ENCODE results near the gene DNAI1.

- TF ChIP-seq POLR2A (IDR thresholded peaks at IDR 0.05), result no peak
- no peak for TF ChIP-seq CTCF (IDR thresholded peaks at IDR 0.05)
These were observed 32.2 kb downstream of the DNAI1 start for GRCh38 chr9:34490760-34491159.
